Right atrium auricular region (tissue), 2 donors: Measurements from ENCODE around the gene LRRC15. TPM values are rescaled to one million over a fixed set of nuclear protein-coding genes. Genes with fewer than 3 reads are reported as not detected.

Experiments used
- DNase-seq: peaks from one replicate; pipeline ENCODE4 v3.0.0-alpha.2; 2019; ENCODE audit warnings: low spot score
- H3K27ac ChIP-seq, 2 donors: fragments of 200-600 bp; sonication (generic); 1 replicate in 1 of 2; 2 replicates in 1 of 2; pipeline ENCODE4 v1.5.1; 2016 to 2019
- H3K27me3 ChIP-seq, 2 donors: fragments of 200-600 bp; sonication (generic); one replicate each; pipeline versions ENCODE4 v1.5.1 to v1.6.0; 2017 to 2019
- H3K36me3 ChIP-seq: fragments of 200-600 bp; sonication (generic); one replicate; pipeline ENCODE4 v1.5.1; 2016
- H3K4me1 ChIP-seq, 2 donors: fragments of 200-600 bp; sonication (generic); one replicate each; pipeline versions ENCODE4 v1.5.1 to v1.6.0; 2017 to 2019
- H3K4me3 ChIP-seq, 2 donors: fragments of 200-600 bp; sonication (generic); 1 replicate in 1 of 2; 2 replicates in 1 of 2; pipeline ENCODE4 v1.5.1; 2017 to 2019; ENCODE audit warnings: mild to moderate bottlenecking in 1 of 2, moderate library complexity in 1 of 2
- H3K9me3 ChIP-seq, 2 donors: fragments of 200-600 bp; sonication (generic); one replicate each; pipeline ENCODE4 v1.5.1; 2019
- total RNA-seq, 2 donors: library from RNA; depleted of rRNA; stranded (reverse); fragments of >200 nt; gene quantifications; one replicate each; pipeline ENCODE4 v1.1.0, GENCODE V29; 2016
- TF ChIP-seq, protein P1 (sequence below), 2 donors: fragments of 200-600 bp; sonication (generic); IDR thresholded peaks; one replicate each; pipeline ENCODE4 v1.5.1; 2019; ENCODE audit warnings: antibody characterized with exemption in 2 of 2

LRRC15 gene
- total RNA-seq, 2 donors from 2014 or later = 0.07 to 0.08 TPM

DNA sequence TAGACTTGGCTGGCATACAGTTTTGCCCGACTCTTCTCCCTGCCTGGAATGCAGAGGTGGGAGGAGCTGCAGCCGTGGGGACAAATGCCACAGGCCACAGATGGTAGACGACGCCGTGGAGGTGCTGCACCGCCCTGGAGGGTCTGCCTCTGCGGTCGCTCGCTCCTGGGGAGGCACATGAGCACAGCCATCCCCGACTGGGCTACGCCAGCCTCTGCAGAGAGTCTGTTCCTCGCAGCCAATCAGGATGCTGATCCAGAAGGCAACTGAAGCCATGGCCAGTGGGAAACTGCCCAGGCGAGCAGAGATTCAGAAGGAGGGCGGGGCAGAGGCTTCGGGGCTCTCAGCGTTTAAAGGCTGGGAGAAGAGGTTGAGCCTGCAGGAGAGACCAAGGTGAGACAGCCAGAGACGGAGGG, 11.9 kb upstream of the LRRC15 start:
- no peak for DNase-seq
- Histone ChIP-seq H3K27me3 (no peaks in the 10 kb centered on the region), H3K9me3 (no peaks in the 10 kb centered on the region), H3K4me3 (no peak overlapping the region), H3K4me1 (no peaks in the 10 kb centered on the region), H3K36me3 (no peaks in the 10 kb centered on the region), H3K27ac (no peak overlapping the region)
- TF ChIP-seq, protein P1, sequence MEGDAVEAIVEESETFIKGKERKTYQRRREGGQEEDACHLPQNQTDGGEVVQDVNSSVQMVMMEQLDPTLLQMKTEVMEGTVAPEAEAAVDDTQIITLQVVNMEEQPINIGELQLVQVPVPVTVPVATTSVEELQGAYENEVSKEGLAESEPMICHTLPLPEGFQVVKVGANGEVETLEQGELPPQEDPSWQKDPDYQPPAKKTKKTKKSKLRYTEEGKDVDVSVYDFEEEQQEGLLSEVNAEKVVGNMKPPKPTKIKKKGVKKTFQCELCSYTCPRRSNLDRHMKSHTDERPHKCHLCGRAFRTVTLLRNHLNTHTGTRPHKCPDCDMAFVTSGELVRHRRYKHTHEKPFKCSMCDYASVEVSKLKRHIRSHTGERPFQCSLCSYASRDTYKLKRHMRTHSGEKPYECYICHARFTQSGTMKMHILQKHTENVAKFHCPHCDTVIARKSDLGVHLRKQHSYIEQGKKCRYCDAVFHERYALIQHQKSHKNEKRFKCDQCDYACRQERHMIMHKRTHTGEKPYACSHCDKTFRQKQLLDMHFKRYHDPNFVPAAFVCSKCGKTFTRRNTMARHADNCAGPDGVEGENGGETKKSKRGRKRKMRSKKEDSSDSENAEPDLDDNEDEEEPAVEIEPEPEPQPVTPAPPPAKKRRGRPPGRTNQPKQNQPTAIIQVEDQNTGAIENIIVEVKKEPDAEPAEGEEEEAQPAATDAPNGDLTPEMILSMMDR (IDR thresholded peaks at IDR 0.05) = no peak

- Histone ChIP-seq H3K36me3 (no peaks in the 10 kb centered on the region), H3K27me3 (no peaks in the 10 kb centered on the region), H3K27ac (no peak overlapping the region), H3K4me3 (no peak overlapping the region), H3K9me3 (no peaks in the 10 kb centered on the region), H3K4me1 (no peaks in the 10 kb centered on the region)
- DNase-seq = no peak
- TF ChIP-seq, protein P1 (IDR thresholded peaks at IDR 0.05) = no peak
These were observed 10.8 kb upstream of the LRRC15 start for GRCh38 chr3:194380326-194380725.

DNA sequence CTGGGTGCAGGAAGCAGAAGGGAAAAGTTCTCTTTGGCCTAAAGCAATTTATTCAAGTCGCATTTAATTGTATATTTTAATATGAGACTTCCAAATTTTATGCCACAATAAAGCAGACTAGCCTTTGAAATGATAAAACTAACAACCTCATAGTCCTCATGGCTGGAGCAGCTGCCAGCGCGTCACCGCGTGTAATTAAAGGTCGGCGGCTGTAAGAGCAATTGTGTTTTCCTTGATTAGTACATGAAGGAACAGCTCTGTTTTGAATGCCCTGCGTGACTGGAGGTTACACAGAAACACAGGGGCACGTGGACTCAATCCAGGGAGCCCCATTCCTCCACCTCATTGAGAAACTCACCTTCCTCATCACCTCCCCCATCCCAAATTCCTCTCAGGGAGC, 10.1 kb upstream of the LRRC15 start:
- DNase-seq = no peak
- no peaks in the 10 kb centered on the region for H3K36me3 ChIP-seq
- no peak overlapping the region for H3K4me3 ChIP-seq
- TF ChIP-seq, protein P1 (IDR thresholded peaks at IDR 0.05) = no peak
- no peaks in the 10 kb centered on the region for H3K27me3 ChIP-seq
- no peak overlapping the region for H3K27ac ChIP-seq
- H3K4me1 ChIP-seq = no peaks in the 10 kb centered on the region
- no peaks in the 10 kb centered on the region for H3K9me3 ChIP-seq

DNA sequence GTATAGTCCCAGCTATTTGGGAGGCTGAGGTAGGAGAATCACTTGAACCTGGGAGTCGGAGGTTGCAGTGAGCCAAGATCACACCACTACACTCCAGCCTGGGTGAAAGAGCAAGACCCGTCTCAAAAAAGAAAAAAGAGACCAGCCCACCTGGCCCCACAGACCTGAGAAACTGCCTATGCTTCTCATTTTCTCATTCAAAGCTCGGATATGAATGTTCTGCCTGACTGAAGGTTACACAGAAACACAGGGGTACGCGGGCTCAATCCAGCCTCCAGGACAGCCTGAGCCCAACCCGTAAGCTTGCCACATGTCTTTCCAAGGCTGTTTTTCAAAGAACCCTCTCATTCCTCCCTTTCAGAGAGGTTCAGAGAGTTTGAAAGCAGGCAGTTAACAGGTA, 9.7 kb upstream of the LRRC15 start:
- H3K27ac ChIP-seq = no peak overlapping the region
- no peak for DNase-seq
- H3K4me3 ChIP-seq = no peak overlapping the region
- no peaks in the 10 kb centered on the region for H3K36me3 ChIP-seq
- no peaks in the 10 kb centered on the region for H3K9me3 ChIP-seq
- TF ChIP-seq, protein P1 (IDR thresholded peaks at IDR 0.05) = no peak
- H3K4me1 ChIP-seq = no peaks in the 10 kb centered on the region
- H3K27me3 ChIP-seq = no peaks in the 10 kb centered on the region

GRCh38 chr3:194377708-194378107, 8.2 kb upstream of the LRRC15 start:
- TF ChIP-seq, protein P1 (IDR thresholded peaks at IDR 0.05) = no peak
- H3K27ac ChIP-seq = no peak overlapping the region
- no peaks in the 10 kb centered on the region for H3K4me1 ChIP-seq
- H3K36me3 ChIP-seq = no peaks in the 10 kb centered on the region
- no peaks in the 10 kb centered on the region for H3K9me3 ChIP-seq
- no peaks in the 10 kb centered on the region for H3K27me3 ChIP-seq
- DNase-seq = no peak
- no peak overlapping the region for H3K4me3 ChIP-seq

DNA sequence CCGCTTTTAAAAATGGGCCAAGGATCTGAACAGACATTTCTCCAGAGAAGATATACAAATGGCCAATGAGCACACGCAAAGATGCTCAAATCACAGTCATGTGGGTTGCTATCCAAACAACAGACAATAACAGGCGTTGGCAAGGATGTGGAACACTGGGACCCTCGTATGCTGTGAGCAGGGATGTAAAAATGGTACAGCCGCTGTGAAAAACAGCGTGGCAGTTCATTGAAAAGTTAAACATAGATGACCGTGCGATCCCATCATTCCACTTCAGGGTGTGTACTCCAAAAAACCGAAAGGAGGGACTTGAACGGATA, 6.7 kb upstream of the LRRC15 start:
- Histone ChIP-seq H3K4me3 (no peak overlapping the region), H3K9me3 (no peaks in the 10 kb centered on the region), H3K36me3 (no peaks in the 10 kb centered on the region), H3K27me3 (no peaks in the 10 kb centered on the region), H3K27ac (no peak overlapping the region), H3K4me1 (no peaks in the 10 kb centered on the region)
- no peak for DNase-seq
- TF ChIP-seq, protein P1 (IDR thresholded peaks at IDR 0.05) = no peak
